ENCODE data around the gene CYP24A1. TPM values are rescaled to one million over a fixed set of nuclear protein-coding genes. Genes with fewer than 3 reads are reported as not detected.

CYP24A1 gene
- total RNA-seq, 3 donors from 2014 or later (not counting 1 experiment from before 2014, with no cell fraction given) = 0.12 TPM; not detected in 2

DNA sequence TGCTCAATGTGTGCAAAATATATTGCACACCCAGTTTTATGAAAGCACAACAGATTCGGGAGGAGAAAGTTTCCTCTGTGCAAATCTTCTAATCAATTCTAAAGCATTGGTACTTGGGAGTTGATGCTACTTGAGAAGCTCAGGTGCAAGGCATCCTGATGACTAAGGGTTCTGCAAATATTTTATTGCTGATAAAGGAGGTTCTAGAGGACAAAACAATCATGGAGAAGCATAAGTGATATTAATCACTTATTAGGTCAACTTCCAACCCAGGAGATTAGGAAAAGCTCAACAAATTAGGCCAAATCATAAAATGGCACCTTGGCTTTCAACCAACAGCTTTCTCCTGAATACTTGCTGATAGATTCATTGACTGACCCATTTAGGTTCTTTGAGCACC, 27.1 kb downstream of the CYP24A1 start:
- H3K4me1 ChIP-seq (ENCODE audit: control insufficient read depth, insufficient read depth, low read length) = no peaks in the 10 kb centered on the region
- H3K27me3 Mint-ChIP-seq (ENCODE audit: low read depth in 2 of 2) = peaks cover 6 to 31% of the 10 kb centered on the region in 2 donors
- intact Hi-C loops (cut with micrococcal nuclease) = no loop called here
- TF ChIP-seq, protein P1, sequence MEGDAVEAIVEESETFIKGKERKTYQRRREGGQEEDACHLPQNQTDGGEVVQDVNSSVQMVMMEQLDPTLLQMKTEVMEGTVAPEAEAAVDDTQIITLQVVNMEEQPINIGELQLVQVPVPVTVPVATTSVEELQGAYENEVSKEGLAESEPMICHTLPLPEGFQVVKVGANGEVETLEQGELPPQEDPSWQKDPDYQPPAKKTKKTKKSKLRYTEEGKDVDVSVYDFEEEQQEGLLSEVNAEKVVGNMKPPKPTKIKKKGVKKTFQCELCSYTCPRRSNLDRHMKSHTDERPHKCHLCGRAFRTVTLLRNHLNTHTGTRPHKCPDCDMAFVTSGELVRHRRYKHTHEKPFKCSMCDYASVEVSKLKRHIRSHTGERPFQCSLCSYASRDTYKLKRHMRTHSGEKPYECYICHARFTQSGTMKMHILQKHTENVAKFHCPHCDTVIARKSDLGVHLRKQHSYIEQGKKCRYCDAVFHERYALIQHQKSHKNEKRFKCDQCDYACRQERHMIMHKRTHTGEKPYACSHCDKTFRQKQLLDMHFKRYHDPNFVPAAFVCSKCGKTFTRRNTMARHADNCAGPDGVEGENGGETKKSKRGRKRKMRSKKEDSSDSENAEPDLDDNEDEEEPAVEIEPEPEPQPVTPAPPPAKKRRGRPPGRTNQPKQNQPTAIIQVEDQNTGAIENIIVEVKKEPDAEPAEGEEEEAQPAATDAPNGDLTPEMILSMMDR (IDR thresholded peaks at IDR 0.05) = no peak
- no peak for DNase-seq
- no peaks in the 10 kb centered on the region for H3K36me3 ChIP-seq (ENCODE audit: control insufficient read depth, insufficient read depth, low read length)
- no peaks in the 10 kb centered on the region for H3K36me3 Mint-ChIP-seq
- no peak overlapping the region for H3K27ac ChIP-seq (ENCODE audit: low read length)
- H3K27ac Mint-ChIP-seq = no peak overlapping the region
- no peaks in the 10 kb centered on the region for H3K9me3 ChIP-seq (ENCODE audit: control insufficient read depth, insufficient read depth, low read length)
- H3K4me3 ChIP-seq (ENCODE audit: low read length) = no peak overlapping the region
- no peaks in the 10 kb centered on the region for H3K27me3 ChIP-seq (ENCODE audit: control insufficient read depth, insufficient read depth, low read length)
- no peaks in the 10 kb centered on the region for H3K9me3 Mint-ChIP-seq
- no peak for ATAC-seq
- H3K4me3 Mint-ChIP-seq = no peak overlapping the region
- no peaks in the 10 kb centered on the region for H3K4me1 Mint-ChIP-seq
- WGBS (ENCODE audit: insufficient coverage) = 83% methylated on average over 1 of the region's 1 CpG

DNA sequence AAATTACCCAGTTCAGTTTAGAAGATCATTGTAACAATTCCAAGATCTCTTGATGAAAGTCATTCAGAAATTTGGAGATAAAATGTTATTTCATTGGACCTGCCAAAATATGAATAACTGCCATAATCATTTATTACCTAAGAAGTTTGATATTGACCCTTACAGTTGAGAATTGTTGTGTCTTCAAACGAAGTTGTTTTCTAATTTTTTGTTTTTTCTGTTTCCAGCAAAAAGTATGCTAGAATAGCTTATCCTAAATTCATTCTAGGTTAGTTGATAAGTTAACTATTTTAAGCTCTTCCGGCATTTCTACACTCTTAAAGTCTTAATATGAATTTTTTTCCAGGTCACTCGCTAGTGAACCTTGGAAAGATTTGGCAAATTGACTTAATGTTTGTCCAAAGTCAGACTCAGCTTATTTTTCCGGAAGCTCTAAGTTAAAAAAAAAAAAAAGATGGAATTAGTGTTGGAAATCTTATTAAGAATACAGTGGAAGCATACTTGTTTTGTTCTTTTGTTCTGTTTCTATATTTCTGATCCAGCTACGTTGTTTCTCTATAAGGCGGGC, 28.9 kb downstream of the CYP24A1 start:
- no peak overlapping the region for H3K27ac Mint-ChIP-seq
- no peaks in the 10 kb centered on the region for H3K36me3 ChIP-seq (ENCODE audit: control insufficient read depth, insufficient read depth, low read length)
- H3K27ac ChIP-seq (ENCODE audit: low read length) = no peak overlapping the region
- no peak for ATAC-seq
- TF ChIP-seq, protein P1 (IDR thresholded peaks at IDR 0.05) = no peak
- 93% methylated on average over 5 of the region's 6 CpGs for WGBS (ENCODE audit: insufficient coverage)
- H3K4me1 ChIP-seq (ENCODE audit: control insufficient read depth, insufficient read depth, low read length) = no peaks in the 10 kb centered on the region
- no peak for DNase-seq
- H3K9me3 Mint-ChIP-seq = no peaks in the 10 kb centered on the region
- H3K27me3 Mint-ChIP-seq (ENCODE audit: low read depth in 2 of 2) = peaks cover 6 to 31% of the 10 kb centered on the region in 2 donors
- H3K9me3 ChIP-seq (ENCODE audit: control insufficient read depth, insufficient read depth, low read length) = no peaks in the 10 kb centered on the region
- H3K4me3 Mint-ChIP-seq = no peak overlapping the region
- intact Hi-C loops (cut with micrococcal nuclease) = no loop called here
- no peaks in the 10 kb centered on the region for H3K36me3 Mint-ChIP-seq
- H3K27me3 ChIP-seq (ENCODE audit: control insufficient read depth, insufficient read depth, low read length) = no peaks in the 10 kb centered on the region
- no peaks in the 10 kb centered on the region for H3K4me1 Mint-ChIP-seq
- H3K4me3 ChIP-seq (ENCODE audit: low read length) = no peak overlapping the region

DNA sequence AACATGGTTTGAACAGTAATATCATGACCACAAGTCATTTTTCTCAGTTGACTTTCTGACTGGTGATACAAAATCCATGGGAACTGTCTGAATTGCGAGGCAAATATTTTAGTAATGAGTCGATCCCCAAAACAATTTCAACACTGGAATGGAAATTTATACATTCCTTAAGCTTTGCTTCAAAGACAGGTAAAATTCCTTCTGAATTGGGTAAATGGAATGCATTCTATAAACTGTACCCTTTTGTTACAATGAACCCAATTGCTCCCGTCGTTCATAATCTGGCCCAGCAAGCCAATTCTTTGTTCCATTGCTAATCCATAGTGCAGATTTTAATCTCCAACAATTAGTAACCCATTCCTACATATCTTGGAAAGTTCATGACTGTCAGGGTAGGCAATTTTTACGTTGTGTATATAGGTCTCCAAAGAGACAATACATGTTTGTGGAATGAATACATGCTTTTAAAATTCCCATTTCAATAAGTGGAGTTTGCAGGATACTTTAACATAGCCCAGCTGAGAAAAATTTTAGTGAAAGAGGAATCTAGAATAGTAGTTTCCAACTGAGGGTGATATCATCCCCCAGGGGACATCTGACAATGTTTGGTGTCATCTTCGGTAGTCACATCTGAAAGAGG, 32.7 kb downstream of the CYP24A1 start:
- Mint-ChIP-seq H3K27ac (no peak overlapping the region), H3K9me3 (no peaks in the 10 kb centered on the region), H3K4me3 (no peak overlapping the region), H3K4me1 (no peaks in the 10 kb centered on the region), H3K36me3 (no peaks in the 10 kb centered on the region), H3K27me3 (ENCODE audit: low read depth in 2 of 2) (peaks cover 4 to 19% of the 10 kb centered on the region in 2 donors)
- Histone ChIP-seq H3K36me3 (ENCODE audit: control insufficient read depth, insufficient read depth, low read length) (no peaks in the 10 kb centered on the region), H3K9me3 (ENCODE audit: control insufficient read depth, insufficient read depth, low read length) (no peaks in the 10 kb centered on the region), H3K27me3 (ENCODE audit: control insufficient read depth, insufficient read depth, low read length) (no peaks in the 10 kb centered on the region), H3K27ac (ENCODE audit: low read length) (no peak overlapping the region), H3K4me1 (ENCODE audit: control insufficient read depth, insufficient read depth, low read length) (no peaks in the 10 kb centered on the region), H3K4me3 (ENCODE audit: low read length) (no peak overlapping the region)
- DNase-seq (no peak), ATAC-seq (no peak)
- TF ChIP-seq, protein P1 (IDR thresholded peaks at IDR 0.05) = no peak
- 92% methylated on average over 5 of the region's 6 CpGs for WGBS (ENCODE audit: insufficient coverage)
- intact Hi-C loops (cut with micrococcal nuclease) = no loop called here

DNA sequence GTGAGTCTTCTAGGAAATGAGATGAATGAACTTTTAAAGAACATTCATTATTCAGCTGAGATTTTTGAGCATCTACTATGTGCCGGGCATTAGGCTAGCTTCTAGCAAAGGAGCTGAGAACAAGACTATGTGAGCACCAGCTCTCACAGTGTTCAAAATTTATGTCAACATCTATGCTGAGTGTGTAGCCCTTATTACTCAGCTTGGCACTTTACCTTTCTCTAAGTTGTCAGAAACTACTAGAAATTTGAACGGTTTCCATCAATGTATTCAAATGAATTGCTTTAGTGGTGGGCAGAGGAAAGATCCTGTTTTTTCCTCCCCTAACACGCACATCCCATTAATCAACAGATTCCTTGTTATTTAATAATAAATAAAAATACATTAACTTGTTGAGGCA, 33.3 kb downstream of the CYP24A1 start:
- intact Hi-C loops (cut with micrococcal nuclease) = no loop called here
- H3K36me3 Mint-ChIP-seq = no peaks in the 10 kb centered on the region
- Histone ChIP-seq H3K27ac (ENCODE audit: low read length) (no peak overlapping the region), H3K4me3 (ENCODE audit: low read length) (no peak overlapping the region), H3K36me3 (ENCODE audit: control insufficient read depth, insufficient read depth, low read length) (no peaks in the 10 kb centered on the region), H3K9me3 (ENCODE audit: control insufficient read depth, insufficient read depth, low read length) (no peaks in the 10 kb centered on the region), H3K27me3 (ENCODE audit: control insufficient read depth, insufficient read depth, low read length) (no peaks in the 10 kb centered on the region), H3K4me1 (ENCODE audit: control insufficient read depth, insufficient read depth, low read length) (no peaks in the 10 kb centered on the region)
- H3K9me3 Mint-ChIP-seq = no peaks in the 10 kb centered on the region
- no peak for ATAC-seq
- WGBS (ENCODE audit: insufficient coverage) = 89% methylated on average over 1 of the region's 3 CpGs
- H3K4me3 Mint-ChIP-seq = no peak overlapping the region
- H3K27ac Mint-ChIP-seq = no peak overlapping the region
- TF ChIP-seq, protein P1 (IDR thresholded peaks at IDR 0.05) = no peak
- peaks cover 4 to 19% of the 10 kb centered on the region in 2 donors for H3K27me3 Mint-ChIP-seq (ENCODE audit: low read depth in 2 of 2)
- no peaks in the 10 kb centered on the region for H3K4me1 Mint-ChIP-seq
- DNase-seq = no peak

All from natural killer cell (primary cell).